Thoracic aorta (tissue), 2 donors: ENCODE data around the gene KIZ. TPM values are rescaled to one million over a fixed set of nuclear protein-coding genes. Genes with fewer than 3 reads are reported as not detected.

Experiments used
- ATAC-seq: fragments of 150-250 bp; one replicate; pipeline ENCODE4 v1.8.0; 2017; ENCODE audit warnings: low read depth; ENCODE audit not compliant: insufficient number of reproducible peaks, low FRiP score
- DNase-seq: peaks from one replicate; pipeline ENCODE4 v3.0.0-alpha.2; 2020; ENCODE audit warnings: low spot score
- H3K27ac ChIP-seq, 2 donors: fragments of 200-600 bp; sonication (generic); 1 replicate in 1 of 2; 2 replicates in 1 of 2; pipeline ENCODE4 v1.5.1; 2016; ENCODE audit warnings: mild to moderate bottlenecking in 2 of 2, moderate library complexity in 2 of 2
- H3K27me3 ChIP-seq: fragments of 200-600 bp; sonication (generic); replicated peaks from 2 replicates; pipeline ENCODE4 v1.6.0; 2016; ENCODE audit warnings: mild to moderate bottlenecking; ENCODE audit not compliant: insufficient read depth
- H3K36me3 ChIP-seq: fragments of 200-600 bp; sonication (generic); one replicate; pipeline ENCODE4 v1.5.1; 2016
- H3K4me1 ChIP-seq, 2 donors: fragments of 200-600 bp; sonication (generic); 1 replicate in 1 of 2; 2 replicates in 1 of 2; pipeline versions ENCODE4 v1.5.1 to v1.6.0; 2016; ENCODE audit warnings: low read depth in 2 of 2, mild to moderate bottlenecking in 1 of 2; ENCODE audit not compliant: control insufficient read depth in 1 of 2
- H3K4me3 ChIP-seq: fragments of 200-600 bp; sonication (generic); 2 replicates; pipeline ENCODE4 v1.5.1; 2016; ENCODE audit warnings: mild to moderate bottlenecking
- H3K9me3 ChIP-seq: fragments of 200-600 bp; sonication (generic); 2 replicates; pipeline ENCODE4 v1.5.1; 2016
- total RNA-seq, 2 donors: library from RNA; depleted of rRNA; stranded (reverse); fragments of >200 nt; gene quantifications; one replicate each; pipeline versions ENCODE4 v1.1.0 to v1.2.3, GENCODE V29; 2016
- TF ChIP-seq, protein P1 (sequence below): fragments of 200-600 bp; sonication (generic); IDR thresholded peaks from one replicate; pipeline ENCODE4 v1.5.1; 2019; ENCODE audit warnings: antibody characterized with exemption

KIZ gene
- total RNA-seq, 2 donors from 2014 or later: 14.4 to 67.3 TPM

DNA sequence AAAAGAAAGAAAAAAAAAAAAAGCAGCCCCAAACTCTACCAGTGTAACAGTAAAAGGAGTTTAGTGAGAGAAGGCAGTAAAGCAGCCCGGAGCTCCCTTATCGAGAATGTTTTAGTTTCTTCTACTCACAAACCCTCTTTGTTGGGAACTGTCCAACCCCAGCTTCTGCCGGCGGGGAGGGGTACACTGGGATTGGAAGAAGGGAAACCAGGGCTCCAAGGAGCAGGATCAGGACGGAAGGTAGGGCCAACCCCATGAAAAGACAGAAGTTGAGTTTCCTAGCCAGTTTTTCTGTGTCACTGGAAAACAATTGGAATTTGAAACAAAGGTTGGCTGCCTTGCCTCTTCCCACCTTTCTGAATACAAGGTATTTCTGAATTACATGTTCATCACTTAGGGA, 66.0 kb downstream of the KIZ start:
- ATAC-seq (no peak), DNase-seq (no peak)
- Histone ChIP-seq H3K27me3 (no peaks in the 10 kb centered on the region), H3K9me3 (no peaks in the 10 kb centered on the region), H3K4me1 (no peaks in the 10 kb centered on the region), H3K4me3 (no peak overlapping the region), H3K27ac (no peak overlapping the region), H3K36me3 (no peaks in the 10 kb centered on the region)
- TF ChIP-seq, protein P1, sequence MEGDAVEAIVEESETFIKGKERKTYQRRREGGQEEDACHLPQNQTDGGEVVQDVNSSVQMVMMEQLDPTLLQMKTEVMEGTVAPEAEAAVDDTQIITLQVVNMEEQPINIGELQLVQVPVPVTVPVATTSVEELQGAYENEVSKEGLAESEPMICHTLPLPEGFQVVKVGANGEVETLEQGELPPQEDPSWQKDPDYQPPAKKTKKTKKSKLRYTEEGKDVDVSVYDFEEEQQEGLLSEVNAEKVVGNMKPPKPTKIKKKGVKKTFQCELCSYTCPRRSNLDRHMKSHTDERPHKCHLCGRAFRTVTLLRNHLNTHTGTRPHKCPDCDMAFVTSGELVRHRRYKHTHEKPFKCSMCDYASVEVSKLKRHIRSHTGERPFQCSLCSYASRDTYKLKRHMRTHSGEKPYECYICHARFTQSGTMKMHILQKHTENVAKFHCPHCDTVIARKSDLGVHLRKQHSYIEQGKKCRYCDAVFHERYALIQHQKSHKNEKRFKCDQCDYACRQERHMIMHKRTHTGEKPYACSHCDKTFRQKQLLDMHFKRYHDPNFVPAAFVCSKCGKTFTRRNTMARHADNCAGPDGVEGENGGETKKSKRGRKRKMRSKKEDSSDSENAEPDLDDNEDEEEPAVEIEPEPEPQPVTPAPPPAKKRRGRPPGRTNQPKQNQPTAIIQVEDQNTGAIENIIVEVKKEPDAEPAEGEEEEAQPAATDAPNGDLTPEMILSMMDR: no peak

- ATAC-seq (no peak), DNase-seq (no peak)
- no peak overlapping the region for H3K4me3 ChIP-seq
- TF ChIP-seq, protein P1: no peak
- H3K27ac ChIP-seq: no peak overlapping the region
- H3K9me3 ChIP-seq: no peaks in the 10 kb centered on the region
- H3K36me3 ChIP-seq: no peaks in the 10 kb centered on the region
- H3K27me3 ChIP-seq: no peaks in the 10 kb centered on the region
- H3K4me1 ChIP-seq: no peaks in the 10 kb centered on the region
These were observed 76.4 kb downstream of the KIZ start for GRCh38 chr20:21202259-21202658.

- Histone ChIP-seq H3K9me3 (no peaks in the 10 kb centered on the region), H3K27ac (no peak overlapping the region), H3K36me3 (no peaks in the 10 kb centered on the region), H3K4me3 (no peak overlapping the region), H3K27me3 (no peaks in the 10 kb centered on the region), H3K4me1 (no peaks in the 10 kb centered on the region)
- TF ChIP-seq, protein P1: no peak
- ATAC-seq: no peak
- DNase-seq: no peak
These were observed 77.3 kb downstream of the KIZ start for GRCh38 chr20:21203088-21203656.

- TF ChIP-seq, protein P1: no peak
- no peak for DNase-seq
These were observed 80.7 kb downstream of the KIZ start for GRCh38 chr20:21206584-21206983.

GRCh38 chr20:21208999-21209398, 83.1 kb downstream of the KIZ start:
- TF ChIP-seq, protein P1: no peak
- DNase-seq (no peak), ATAC-seq (no peak)
- Histone ChIP-seq H3K27me3 (no peaks in the 10 kb centered on the region), H3K9me3 (no peaks in the 10 kb centered on the region), H3K4me1 (no peaks in the 10 kb centered on the region), H3K4me3 (no peak overlapping the region), H3K27ac (no peak overlapping the region), H3K36me3 (no peaks in the 10 kb centered on the region)

More at GRCh38 chr20:21206584-21206983, 80.7 kb downstream of the KIZ start:
- Histone ChIP-seq H3K9me3 (no peaks in the 10 kb centered on the region), H3K27me3 (no peaks in the 10 kb centered on the region), H3K36me3 (no peaks in the 10 kb centered on the region), H3K4me1 (no peaks in the 10 kb centered on the region), H3K27ac (no peak overlapping the region), H3K4me3 (no peak overlapping the region)
- no peak for ATAC-seq
